ENCODE measurements around the gene MAPK11. TPM values are rescaled to one million over a fixed set of nuclear protein-coding genes. Genes with fewer than 3 reads are reported as not detected.

The MAPK11 gene
- total RNA-seq, 2 donors from 2014 or later, result 16.6 to 27.1 TPM

GRCh38 chr22:50218153-50218995 is 51.8 kb downstream of the MAPK11 start:
- H3K27me3 Mint-ChIP-seq (ENCODE audit: low read depth), result no peaks in the 10 kb centered on the region
- DNase-seq (no peak), ATAC-seq (replicated peaks in 1 of 2) (no peak)
- H3K4me3 Mint-ChIP-seq, result no peak overlapping the region
- H3K4me1 Mint-ChIP-seq (ENCODE audit: low read depth), result no peaks in the 10 kb centered on the region
- H3K9me3 Mint-ChIP-seq, result no peaks in the 10 kb centered on the region
- peaks cover 2 to 15% of the 10 kb centered on the region in 2 donors for H3K36me3 Mint-ChIP-seq (ENCODE audit: insufficient read depth in 2 of 2)
- H3K27ac Mint-ChIP-seq, result no peak overlapping the region

- Mint-ChIP-seq H3K9me3 (no peaks in the 10 kb centered on the region), H3K4me1 (ENCODE audit: low read depth) (no peaks in the 10 kb centered on the region), H3K27me3 (ENCODE audit: low read depth) (no peaks in the 10 kb centered on the region), H3K27ac (no peak overlapping the region), H3K36me3 (ENCODE audit: insufficient read depth in 2 of 2) (peaks cover 2 to 16% of the 10 kb centered on the region in 2 donors), H3K4me3 (no peak overlapping the region)
- ATAC-seq (replicated peaks in 1 of 2), result no peak
- no peak for DNase-seq
Measured at GRCh38 chr22:50217543-50218152, 52.5 kb downstream of the MAPK11 start.

- DNase-seq (no peak), ATAC-seq (replicated peaks in 1 of 2) (no peak)
- Mint-ChIP-seq H3K9me3 (no peaks in the 10 kb centered on the region), H3K27me3 (ENCODE audit: low read depth) (no peaks in the 10 kb centered on the region), H3K36me3 (ENCODE audit: insufficient read depth in 2 of 2) (peaks cover 2 to 16% of the 10 kb centered on the region in 2 donors), H3K4me3 (no peak overlapping the region), H3K4me1 (ENCODE audit: low read depth) (no peaks in the 10 kb centered on the region), H3K27ac (no peak overlapping the region)
Measured at GRCh38 chr22:50216684-50217520, 53.3 kb downstream of the MAPK11 start.

- Mint-ChIP-seq H3K27ac (no peak overlapping the region), H3K27me3 (ENCODE audit: low read depth) (no peaks in the 10 kb centered on the region), H3K9me3 (no peaks in the 10 kb centered on the region), H3K4me3 (no peak overlapping the region), H3K36me3 (ENCODE audit: insufficient read depth in 2 of 2) (peaks cover 2 to 16% of the 10 kb centered on the region in 2 donors), H3K4me1 (ENCODE audit: low read depth) (no peaks in the 10 kb centered on the region)
- DNase-seq, result no peak
- no peak for ATAC-seq (replicated peaks in 1 of 2)
Measured at GRCh38 chr22:50216055-50216683, 54.0 kb downstream of the MAPK11 start.

- no peak overlapping the region for H3K27ac Mint-ChIP-seq
- H3K4me3 Mint-ChIP-seq, result no peak overlapping the region
- ATAC-seq (replicated peaks in 1 of 2), result no peak
Measured at GRCh38 chr22:50215297-50216054, 54.7 kb downstream of the MAPK11 start.

More at GRCh38 chr22:50215297-50216054, 54.7 kb downstream of the MAPK11 start:
- Mint-ChIP-seq H3K9me3 (no peaks in the 10 kb centered on the region), H3K36me3 (ENCODE audit: insufficient read depth in 2 of 2) (peaks cover 2 to 13% of the 10 kb centered on the region in 2 donors), H3K27me3 (ENCODE audit: low read depth) (no peaks in the 10 kb centered on the region), H3K4me1 (ENCODE audit: low read depth) (no peaks in the 10 kb centered on the region)
- DNase-seq, result no peak

Other genes starting within 250 kb of the MAPK11 start
- not detected for gene TTLL8, start 212.1 kb downstream of the MAPK11 start, total RNA-seq
- gene MLC1, start 185.0 kb downstream of the MAPK11 start, total RNA-seq, result under 1 TPM in 1 of 2 donors, not detected in 1; 0.17 TPM
- under 1 TPM; 0.25 to 0.36 TPM for gene MOV10L1, start 180.4 kb downstream of the MAPK11 start, total RNA-seq
- 1 to 10 TPM; 3.8 to 8.0 TPM for gene PANX2, start 99.6 kb downstream of the MAPK11 start, total RNA-seq
- 100 to 1,000 TPM; 108 to 125 TPM for gene TRABD, start 84.5 kb downstream of the MAPK11 start, total RNA-seq
- gene SELENOO, start 69.4 kb downstream of the MAPK11 start, total RNA-seq, result 10 to 100 TPM; 17.6 to 19.4 TPM
- 10 to 100 TPM; 64.9 to 69.7 TPM for gene TUBGCP6, start 25.4 kb downstream of the MAPK11 start, total RNA-seq
- 10 to 100 TPM; 52.1 to 57.4 TPM for gene HDAC10, start 19.1 kb downstream of the MAPK11 start, total RNA-seq
- gene MAPK12, start 8.7 kb downstream of the MAPK11 start, total RNA-seq, result 10 to 100 TPM in 1 of 2 donors, 1 to 10 TPM in 1; 8.5 to 11.5 TPM
- gene PLXNB2, start 37.3 kb upstream of the MAPK11 start, total RNA-seq, result 10 to 100 TPM; 30.2 to 34.0 TPM
- gene DENND6B, start 56.6 kb upstream of the MAPK11 start, total RNA-seq, result 1 to 10 TPM; 6.4 to 8.5 TPM
- gene PPP6R2, start 72.9 kb upstream of the MAPK11 start, total RNA-seq, result 10 to 100 TPM; 45.6 to 51.3 TPM
- 100 to 1,000 TPM; 108 to 114 TPM for gene SBF1, start 204.7 kb upstream of the MAPK11 start, total RNA-seq
- gene ADM2, start 211.2 kb upstream of the MAPK11 start, total RNA-seq, result 10 to 100 TPM; 25.5 to 28.8 TPM
- gene MIOX, start 216.5 kb upstream of the MAPK11 start, total RNA-seq, result 1 to 10 TPM; 3.4 to 5.2 TPM
- 10 to 100 TPM; 64.8 to 64.9 TPM for gene LMF2, start 237.3 kb upstream of the MAPK11 start, total RNA-seq
- 100 to 1,000 TPM; 120 to 141 TPM for gene NCAPH2, start 237.8 kb upstream of the MAPK11 start, total RNA-seq